Adrenal gland (tissue), 5 donors: ENCODE results near the gene SRGAP3.

Source experiments
- POLR2A ChIP-seq, 2 donors: fragments of 450-650 bp; IDR thresholded peaks; one replicate each; pipeline ENCODE4 v1.6.1; 2017; ENCODE audit warnings: antibody characterized with exemption in 2 of 2, mild to moderate bottlenecking in 2 of 2, moderate library complexity in 1 of 2
- TF ChIP-seq, protein P1 (sequence below), 6 experiments: fragments of 450-650 bp in 4 of 6; fragments of 200-600 bp in 2 of 6; sonication (generic) in 1 of 6; IDR thresholded peaks; 1 replicate in 5 of 6; 2 replicates in 1 of 6; pipeline versions ENCODE4 v1.5.1 to v1.8.0; 2016 to 2021; ENCODE audit warnings: antibody characterized with exemption in 6 of 6, mild to moderate bottlenecking in 2 of 6, moderate library complexity in 1 of 6
- donor health status: DM: no; HTN: no; CAD: no.

GRCh38 chr3:9079676-9080075, 169.8 kb downstream of the SRGAP3 start:
- TF ChIP-seq, protein P1, sequence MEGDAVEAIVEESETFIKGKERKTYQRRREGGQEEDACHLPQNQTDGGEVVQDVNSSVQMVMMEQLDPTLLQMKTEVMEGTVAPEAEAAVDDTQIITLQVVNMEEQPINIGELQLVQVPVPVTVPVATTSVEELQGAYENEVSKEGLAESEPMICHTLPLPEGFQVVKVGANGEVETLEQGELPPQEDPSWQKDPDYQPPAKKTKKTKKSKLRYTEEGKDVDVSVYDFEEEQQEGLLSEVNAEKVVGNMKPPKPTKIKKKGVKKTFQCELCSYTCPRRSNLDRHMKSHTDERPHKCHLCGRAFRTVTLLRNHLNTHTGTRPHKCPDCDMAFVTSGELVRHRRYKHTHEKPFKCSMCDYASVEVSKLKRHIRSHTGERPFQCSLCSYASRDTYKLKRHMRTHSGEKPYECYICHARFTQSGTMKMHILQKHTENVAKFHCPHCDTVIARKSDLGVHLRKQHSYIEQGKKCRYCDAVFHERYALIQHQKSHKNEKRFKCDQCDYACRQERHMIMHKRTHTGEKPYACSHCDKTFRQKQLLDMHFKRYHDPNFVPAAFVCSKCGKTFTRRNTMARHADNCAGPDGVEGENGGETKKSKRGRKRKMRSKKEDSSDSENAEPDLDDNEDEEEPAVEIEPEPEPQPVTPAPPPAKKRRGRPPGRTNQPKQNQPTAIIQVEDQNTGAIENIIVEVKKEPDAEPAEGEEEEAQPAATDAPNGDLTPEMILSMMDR (IDR thresholded peaks at IDR 0.05): no peak
- TF ChIP-seq POLR2A (IDR thresholded peaks at IDR 0.05): no peak
